Smooth muscle cell (in vitro differentiated cells): Measurements from ENCODE around the gene TMEM185B. TPM values are rescaled to one million over a fixed set of nuclear protein-coding genes. Genes with fewer than 3 reads are reported as not detected.

ENCODE experiments used
- DNase-seq: peaks from one replicate; lab custom pipeline; 2025; ENCODE audit not compliant: unreplicated experiment; lab: John Stamatoyannopoulos, UW
- H2AFZ ChIP-seq: fragments of 200-600 bp; sonication (generic); 2 replicates; pipeline ENCODE4 v1.6.0; 2016; ENCODE audit warnings: antibody characterized with exemption, low read depth, mild to moderate bottlenecking
- H3F3A ChIP-seq: fragments of 200-600 bp; sonication (generic); 2 replicates; pipeline ENCODE4 v1.6.0; 2017; ENCODE audit warnings: antibody characterized with exemption, low read depth
- H3K27ac ChIP-seq: fragments of 200-600 bp; sonication (generic); 2 replicates; pipeline ENCODE4 v1.5.1; 2016; ENCODE audit warnings: low read depth, mild to moderate bottlenecking
- H3K27me3 ChIP-seq: fragments of 200-600 bp; sonication (generic); 2 replicates; pipeline ENCODE4 v1.6.1; 2016; ENCODE audit warnings: low read depth, mild to moderate bottlenecking
- H3K36me3 ChIP-seq: fragments of 200-600 bp; sonication (generic); 2 replicates; pipeline ENCODE4 v1.5.1; 2016; ENCODE audit warnings: low read depth
- H3K4me1 ChIP-seq: fragments of 200-600 bp; sonication (generic); 2 replicates; pipeline ENCODE4 v1.5.1; 2016; ENCODE audit warnings: low read depth
- H3K4me2 ChIP-seq: fragments of 200-600 bp; sonication (generic); 2 replicates; pipeline ENCODE4 v1.6.0; 2016; ENCODE audit warnings: mild to moderate bottlenecking
- H3K4me3 ChIP-seq: fragments of 200-600 bp; sonication (generic); 2 replicates; pipeline ENCODE4 v1.5.1; 2016; ENCODE audit warnings: mild to moderate bottlenecking
- H3K79me2 ChIP-seq: fragments of 200-600 bp; sonication (generic); 2 replicates; pipeline ENCODE4 v1.6.0; 2016; ENCODE audit warnings: low read depth, mild to moderate bottlenecking
- H3K9ac ChIP-seq: fragments of 200-600 bp; sonication (generic); 2 replicates; pipeline ENCODE4 v1.6.0; 2016; ENCODE audit warnings: low read depth
- H3K9me3 ChIP-seq: fragments of 200-600 bp; sonication (generic); replicated peaks from 2 replicates; pipeline ENCODE4 v1.5.1; 2016; ENCODE audit warnings: low read depth
- H4K20me1 ChIP-seq: fragments of 200-600 bp; sonication (generic); 2 replicates; pipeline ENCODE4 v1.6.0; 2016; ENCODE audit warnings: low read depth
- WGBS: methylation state at CpG from one replicate; pipeline ENCODE4 v1.1.7; 2016; ENCODE audit warnings: low lambda C conversion rate; 5-methylcytosine and 5-hydroxymethylcytosine counted together
- polyA plus RNA-seq: library from polyadenylated mRNA; unstranded; fragments of >200 nt; fragmentation: Nextera tagmentation; extraction: Ambion mirVana; gene quantifications from 2 replicates; pipeline ENCODE4 v1.2.1, GENCODE V29; 2016
- total RNA-seq: library from RNA; depleted of rRNA; stranded (reverse); fragments of >200 nt; gene quantifications from 2 replicates; pipeline ENCODE4 v1.2.3, GENCODE V29; 2014
- TF ChIP-seq, protein P1 (sequence below): fragments of 200-600 bp; sonication (generic); IDR thresholded peaks from 2 replicates; pipeline ENCODE4 v1.5.1; 2017; ENCODE audit warnings: borderline replicate concordance, mild to moderate bottlenecking, antibody characterized with exemption; ENCODE audit not compliant: insufficient read depth, poor library complexity, severe bottlenecking

TMEM185B gene
- total and polyA plus RNA-seq, 2 experiments from 2014 or later = 18.2 to 27.8 TPM

DNA sequence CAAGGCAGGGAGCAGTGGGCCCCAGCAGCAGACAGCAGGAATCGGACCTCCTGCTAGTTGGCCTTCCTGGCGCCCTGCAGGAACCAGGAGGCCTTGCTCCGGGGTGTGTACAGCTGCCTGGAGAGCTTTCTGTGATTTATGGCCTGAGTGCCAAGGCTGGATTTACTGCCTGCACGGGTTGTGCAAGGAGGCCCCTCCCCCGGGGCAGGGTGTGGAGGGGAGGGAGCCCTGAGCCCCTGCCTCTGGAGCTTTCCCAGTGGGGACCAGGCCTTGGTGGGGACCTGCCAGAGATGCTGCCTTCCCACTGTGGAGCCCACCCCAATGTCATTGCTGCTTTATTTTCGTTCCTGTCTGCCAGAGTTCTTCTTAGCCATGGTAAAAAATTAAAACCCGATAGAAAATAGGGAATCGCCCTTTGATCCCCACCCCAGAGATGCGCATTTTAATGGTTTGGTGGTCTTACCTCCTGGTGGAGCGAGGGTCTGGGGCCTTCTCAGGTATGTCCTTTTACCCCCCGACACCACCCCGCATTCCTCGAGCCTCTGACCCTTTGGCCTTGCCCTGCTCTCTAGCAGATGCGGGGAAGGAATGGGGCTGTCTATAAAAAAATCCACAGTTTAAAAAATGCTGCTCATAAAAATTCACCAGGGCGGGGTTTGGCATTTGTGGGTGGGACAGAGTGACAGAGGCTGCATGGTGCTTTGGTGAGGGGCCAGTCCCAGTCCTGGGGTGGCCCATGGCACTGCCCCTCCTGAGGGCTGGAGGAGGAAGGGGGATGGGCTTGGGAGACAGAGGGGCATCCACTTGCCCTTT, 22.5 kb upstream of the TMEM185B start:
- Histone ChIP-seq H3K79me2 (no peaks in the 10 kb centered on the region), H3K27ac (no peak overlapping the region), H4K20me1 (no peaks in the 10 kb centered on the region), H3K27me3 (no peaks in the 10 kb centered on the region), H3K9me3 (no peaks in the 10 kb centered on the region), H3K36me3 (no peaks in the 10 kb centered on the region), H3K4me2 (no peak overlapping the region), H3K9ac (no peak overlapping the region), H3K4me1 (peaks cover 13% of the 10 kb centered on the region), H3K4me3 (no peak overlapping the region), H3F3A (no peaks in the 10 kb centered on the region), H2AFZ (no peak overlapping the region)
- WGBS = 45% methylated on average over 15 of the region's 15 CpGs
- TF ChIP-seq, protein P1, sequence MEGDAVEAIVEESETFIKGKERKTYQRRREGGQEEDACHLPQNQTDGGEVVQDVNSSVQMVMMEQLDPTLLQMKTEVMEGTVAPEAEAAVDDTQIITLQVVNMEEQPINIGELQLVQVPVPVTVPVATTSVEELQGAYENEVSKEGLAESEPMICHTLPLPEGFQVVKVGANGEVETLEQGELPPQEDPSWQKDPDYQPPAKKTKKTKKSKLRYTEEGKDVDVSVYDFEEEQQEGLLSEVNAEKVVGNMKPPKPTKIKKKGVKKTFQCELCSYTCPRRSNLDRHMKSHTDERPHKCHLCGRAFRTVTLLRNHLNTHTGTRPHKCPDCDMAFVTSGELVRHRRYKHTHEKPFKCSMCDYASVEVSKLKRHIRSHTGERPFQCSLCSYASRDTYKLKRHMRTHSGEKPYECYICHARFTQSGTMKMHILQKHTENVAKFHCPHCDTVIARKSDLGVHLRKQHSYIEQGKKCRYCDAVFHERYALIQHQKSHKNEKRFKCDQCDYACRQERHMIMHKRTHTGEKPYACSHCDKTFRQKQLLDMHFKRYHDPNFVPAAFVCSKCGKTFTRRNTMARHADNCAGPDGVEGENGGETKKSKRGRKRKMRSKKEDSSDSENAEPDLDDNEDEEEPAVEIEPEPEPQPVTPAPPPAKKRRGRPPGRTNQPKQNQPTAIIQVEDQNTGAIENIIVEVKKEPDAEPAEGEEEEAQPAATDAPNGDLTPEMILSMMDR = no peak
- no peak for DNase-seq

DNA sequence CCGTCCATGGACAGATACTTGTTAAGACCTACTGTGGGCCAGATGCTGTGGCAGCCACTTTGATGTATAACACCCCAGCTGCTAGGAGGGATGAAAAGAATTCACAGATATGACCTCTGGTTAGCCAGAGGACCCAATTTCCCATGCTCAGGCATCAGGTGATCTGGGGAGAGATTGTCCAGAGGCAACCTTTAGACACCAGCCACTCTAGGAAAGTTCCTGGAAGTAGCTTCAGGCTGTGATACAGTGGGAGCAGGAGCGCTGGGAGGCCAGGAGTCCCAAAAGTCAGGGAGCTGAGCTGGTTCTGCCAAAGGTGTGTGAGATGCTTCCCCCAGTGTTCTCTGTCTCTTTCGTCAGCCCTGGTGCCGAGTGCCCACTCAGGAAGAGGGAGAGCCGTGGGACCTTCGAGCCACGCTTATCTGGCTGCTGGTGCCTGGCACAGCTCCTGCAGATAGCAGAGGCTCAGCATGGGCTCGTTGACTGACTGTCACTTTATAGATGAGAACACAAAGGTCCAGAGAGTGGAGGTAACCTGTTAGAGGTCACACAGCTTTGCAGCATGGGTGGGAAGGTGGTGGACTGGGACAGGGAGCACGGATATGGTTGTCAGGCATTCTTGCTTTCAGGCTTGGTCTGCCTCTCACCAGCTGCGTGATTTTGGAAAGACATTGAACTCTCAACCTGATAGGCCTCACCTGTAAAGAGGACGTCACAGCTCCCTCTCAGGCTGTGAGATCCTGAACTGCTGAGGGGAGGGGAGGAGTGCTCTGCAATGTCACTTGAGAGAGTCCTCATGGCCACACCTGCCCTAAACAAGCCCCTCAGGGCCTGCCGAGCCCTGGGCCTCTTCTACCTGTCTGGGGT, 21.7 kb upstream of the TMEM185B start:
- H3K9ac ChIP-seq = no peak overlapping the region
- no peaks in the 10 kb centered on the region for H3K36me3 ChIP-seq
- H3K79me2 ChIP-seq = no peaks in the 10 kb centered on the region
- peaks cover 14% of the 10 kb centered on the region for H3K4me1 ChIP-seq
- H3F3A ChIP-seq = no peaks in the 10 kb centered on the region
- WGBS = 72% methylated on average over 12 of the region's 12 CpGs
- H3K27ac ChIP-seq = no peak overlapping the region
- H3K27me3 ChIP-seq = no peaks in the 10 kb centered on the region
- no peak for DNase-seq
- H3K4me2 ChIP-seq = no peak overlapping the region
- TF ChIP-seq, protein P1 = no peak
- H3K4me3 ChIP-seq = no peak overlapping the region
- no peaks in the 10 kb centered on the region for H3K9me3 ChIP-seq
- H2AFZ ChIP-seq = no peak overlapping the region
- no peaks in the 10 kb centered on the region for H4K20me1 ChIP-seq

DNA sequence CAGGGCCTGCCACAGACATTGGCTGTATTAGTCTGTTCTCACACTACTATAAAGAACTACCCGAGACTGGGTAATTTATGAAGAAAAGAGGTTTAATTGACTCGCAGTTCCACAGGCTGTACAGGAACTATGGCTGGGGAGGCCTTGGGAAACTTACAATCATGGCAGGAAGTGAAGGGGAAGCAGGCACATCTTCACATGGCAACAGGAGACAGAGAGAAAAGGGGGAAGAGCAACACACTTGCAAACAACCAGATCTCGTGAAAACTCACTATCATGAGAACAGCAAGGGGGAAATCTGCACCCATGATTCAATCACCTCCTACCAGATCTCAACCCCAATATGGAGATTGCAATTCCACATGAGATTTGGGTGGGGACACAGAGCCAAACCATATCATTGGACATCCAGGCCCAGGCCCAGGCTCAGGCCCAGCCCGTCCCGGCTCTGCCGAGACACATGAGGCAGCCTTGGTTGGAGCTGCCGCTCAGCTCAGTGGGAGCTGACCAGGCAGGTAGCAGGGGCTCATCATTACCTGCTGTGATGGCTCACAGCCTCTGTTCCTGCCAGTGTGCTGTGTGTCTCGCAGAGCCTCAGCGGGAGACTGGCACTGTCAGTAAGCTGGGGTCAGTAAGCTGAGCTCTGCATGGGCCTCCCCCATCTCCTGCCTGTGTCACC, 20.8 kb upstream of the TMEM185B start:
- H2AFZ ChIP-seq = no peak overlapping the region
- no peak overlapping the region for H3K27ac ChIP-seq
- H3F3A ChIP-seq = no peaks in the 10 kb centered on the region
- no peak overlapping the region for H3K9ac ChIP-seq
- TF ChIP-seq, protein P1 = no peak
- H3K4me3 ChIP-seq = no peak overlapping the region
- peaks cover 21% of the 10 kb centered on the region for H3K4me1 ChIP-seq
- H4K20me1 ChIP-seq = no peaks in the 10 kb centered on the region
- H3K27me3 ChIP-seq = no peaks in the 10 kb centered on the region
- H3K9me3 ChIP-seq = no peaks in the 10 kb centered on the region
- H3K79me2 ChIP-seq = no peaks in the 10 kb centered on the region
- no peaks in the 10 kb centered on the region for H3K36me3 ChIP-seq
- WGBS = 98% methylated on average over 9 of the region's 9 CpGs
- no peak overlapping the region for H3K4me2 ChIP-seq
- no peak for DNase-seq
